Spleen (tissue), 11 donors: ENCODE measurements around the gene SULT1A2. TPM values are rescaled to one million over a fixed set of nuclear protein-coding genes. Genes with fewer than 3 reads are reported as not detected.

ENCODE experiments used
- DNase-seq: peaks from one replicate; pipeline ENCODE4 v3.0.0-alpha.2; 2020
- H3K27ac ChIP-seq, 8 donors: fragments of 200-600 bp; sonication (generic) in 7 of 8; 1 replicate in 4 of 8; 2 replicates in 4 of 8; pipeline versions ENCODE4 v1.5.0 to v1.8.0; 2016 to 2021; ENCODE audit warnings: inconsistent platforms in 4 of 8, mild to moderate bottlenecking in 4 of 8, moderate library complexity in 1 of 8
- H3K27me3 ChIP-seq, 7 donors: fragments of 200-600 bp; sonication (generic) in 6 of 7; replicated peaks in 1 of 7; 1 replicate in 4 of 7; 2 replicates in 3 of 7; pipeline versions ENCODE4 v1.5.0 to v1.8.0; 2016 to 2021; ENCODE audit warnings: inconsistent platforms in 3 of 7, mild to moderate bottlenecking in 1 of 7
- H3K36me3 ChIP-seq, 6 donors: fragments of 200-600 bp; sonication (generic) in 5 of 6; 1 replicate in 4 of 6; 2 replicates in 2 of 6; pipeline versions ENCODE4 v1.5.0 to v1.8.0; 2016 to 2021; ENCODE audit warnings: inconsistent platforms in 2 of 6
- H3K4me1 ChIP-seq, 6 donors: fragments of 200-600 bp; sonication (generic) in 5 of 6; 1 replicate in 3 of 6; 2 replicates in 3 of 6; pipeline versions ENCODE4 v1.5.0 to v1.8.0; 2016 to 2021; ENCODE audit warnings: inconsistent platforms in 3 of 6
- H3K4me3 ChIP-seq, 8 donors: fragments of 200-600 bp; sonication (generic) in 7 of 8; 1 replicate in 4 of 8; 2 replicates in 4 of 8; pipeline versions ENCODE4 v1.5.0 to v1.8.0; 2016 to 2021; ENCODE audit warnings: inconsistent platforms in 4 of 8, mild to moderate bottlenecking in 4 of 8, moderate library complexity in 2 of 8
- H3K9me3 ChIP-seq, 8 donors: fragments of 200-600 bp; sonication (generic) in 7 of 8; 1 replicate in 4 of 8; 2 replicates in 4 of 8; pipeline versions ENCODE4 v1.5.0 to v1.8.0; 2016 to 2021; ENCODE audit warnings: inconsistent platforms in 4 of 8
- POLR2A ChIP-seq, 3 donors: fragments of 450-650 bp; IDR thresholded peaks; one replicate each; pipeline ENCODE4 v1.5.1; 2017; ENCODE audit warnings: antibody characterized with exemption in 3 of 3, mild to moderate bottlenecking in 1 of 3
- POLR2AphosphoS5 ChIP-seq, 3 donors: sonication (generic); formaldehyde crosslinking; IDR thresholded peaks; one replicate each; pipeline ENCODE4 v1.5.1; 2017; ENCODE audit warnings: antibody characterized with exemption in 3 of 3
- WGBS, 5 donors: extraction: QIAGEN DNeasy Blood & Tissue Kit in 3 of 5; methylation state at CpG; one replicate each; pipeline versions ENCODE4 v1.1.5 to v1.1.7; 2013 to 2018; 5-methylcytosine and 5-hydroxymethylcytosine counted together
- intact Hi-C: fragments of 100-400 bp; cut with DNase I; formaldehyde crosslinking; loops from one replicate; pipeline ENCODE4 v1.15.0; 2023; ENCODE audit warnings: low total_unique reads
- polyA plus RNA-seq, 3 donors: library from polyadenylated mRNA; stranded (reverse); fragments of 200-250 nt; gene quantifications; one replicate each; pipeline ENCODE4 v1.2.1, GENCODE V29; 2013
- total RNA-seq, 7 donors: library from RNA; depleted of rRNA in 3 of 7; stranded (reverse); fragments of >200 nt in 3 of 7; fragmentation: NEBNext Ultra II Directional in 4 of 7; extraction: Animal tissue kit (Norgen Biotek cat#: 25700) in 4 of 7; gene quantifications; one replicate each; pipeline versions ENCODE4 v1.1.0 to v1.2.1, GENCODE V29; 2016 to 2021
- TF ChIP-seq, protein P1 (sequence below), 11 experiments: fragments of 200-600 bp in 7 of 11; fragments of 450-650 bp in 4 of 11; sonication (generic) in 4 of 11; IDR thresholded peaks in 8 of 11; conservative IDR thresholded peaks in 3 of 11; 1 replicate in 7 of 11; 2 replicates in 4 of 11; pipeline versions ENCODE4 v1.4.0 to v1.8.0; 2016 to 2021; ENCODE audit warnings: antibody characterized with exemption in 11 of 11, inconsistent platforms in 4 of 11, mild to moderate bottlenecking in 1 of 11
- donor health status: healthy with polysubstance abuse.
- donor health status: DM: no; HTN: no; CAD: no; lungs with moderate emphysema.
- donor health status: DM: no; HTN: no; CAD: no.
- donor health status: Bipolar disorder and iron deficiency.
- donor health status: healthy.
- donor health status: DM: no; HTN: no; CAD: no.
- donor health status: DM: yes; HTN: yes; CAD: no.

Gene SULT1A2
- total and polyA plus RNA-seq, 10 donors: 1.3 to 9.4 (median 4.0) TPM

DNA sequence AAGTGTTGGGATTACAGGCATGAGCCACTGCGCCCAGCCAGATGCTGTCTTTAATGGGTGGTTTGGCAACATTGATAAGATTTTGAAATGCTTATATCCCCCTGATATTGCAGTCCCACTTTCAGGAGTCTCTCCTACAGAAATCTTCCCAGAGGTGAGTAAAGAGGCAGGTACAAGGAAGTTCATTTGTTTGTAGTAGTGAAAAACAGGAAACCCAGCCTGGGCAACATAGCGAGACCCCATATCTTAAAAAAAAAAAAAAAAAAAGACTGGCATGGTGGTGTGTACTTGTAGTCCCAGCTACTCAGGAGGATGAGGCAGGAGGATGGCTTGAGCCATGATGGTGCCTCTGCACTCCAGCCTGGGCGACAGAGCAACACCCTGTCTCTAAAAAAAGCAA lies 51.9 kb downstream of the SULT1A2 start:
- no peak for DNase-seq
- H3K4me3 ChIP-seq: no peak overlapping the region
- no peaks in the 10 kb centered on the region for H3K36me3 ChIP-seq
- H3K4me1 ChIP-seq: peaks cover 0 to 22% (median 5%) of the 10 kb centered on the region in 6 donors
- 77 to 91% (median 83%) methylated on average over 3 of the region's 3 CpGs for WGBS, 5 donors
- H3K9me3 ChIP-seq: no peaks in the 10 kb centered on the region
- intact Hi-C loops: no loop called here
- peaks cover 0 to 62% (median 0%) of the 10 kb centered on the region in 7 donors for H3K27me3 ChIP-seq
- TF ChIP-seq POLR2A (IDR thresholded peaks at IDR 0.05): no peak
- TF ChIP-seq, protein P1, sequence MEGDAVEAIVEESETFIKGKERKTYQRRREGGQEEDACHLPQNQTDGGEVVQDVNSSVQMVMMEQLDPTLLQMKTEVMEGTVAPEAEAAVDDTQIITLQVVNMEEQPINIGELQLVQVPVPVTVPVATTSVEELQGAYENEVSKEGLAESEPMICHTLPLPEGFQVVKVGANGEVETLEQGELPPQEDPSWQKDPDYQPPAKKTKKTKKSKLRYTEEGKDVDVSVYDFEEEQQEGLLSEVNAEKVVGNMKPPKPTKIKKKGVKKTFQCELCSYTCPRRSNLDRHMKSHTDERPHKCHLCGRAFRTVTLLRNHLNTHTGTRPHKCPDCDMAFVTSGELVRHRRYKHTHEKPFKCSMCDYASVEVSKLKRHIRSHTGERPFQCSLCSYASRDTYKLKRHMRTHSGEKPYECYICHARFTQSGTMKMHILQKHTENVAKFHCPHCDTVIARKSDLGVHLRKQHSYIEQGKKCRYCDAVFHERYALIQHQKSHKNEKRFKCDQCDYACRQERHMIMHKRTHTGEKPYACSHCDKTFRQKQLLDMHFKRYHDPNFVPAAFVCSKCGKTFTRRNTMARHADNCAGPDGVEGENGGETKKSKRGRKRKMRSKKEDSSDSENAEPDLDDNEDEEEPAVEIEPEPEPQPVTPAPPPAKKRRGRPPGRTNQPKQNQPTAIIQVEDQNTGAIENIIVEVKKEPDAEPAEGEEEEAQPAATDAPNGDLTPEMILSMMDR (IDR thresholded peaks at IDR 0.05 in 8 of 11, conservative IDR thresholded peaks at IDR 0.05 in 3 of 11): no peak
- TF ChIP-seq POLR2AphosphoS5 (IDR thresholded peaks at IDR 0.05): no peak
- no peak overlapping the region for H3K27ac ChIP-seq

DNA sequence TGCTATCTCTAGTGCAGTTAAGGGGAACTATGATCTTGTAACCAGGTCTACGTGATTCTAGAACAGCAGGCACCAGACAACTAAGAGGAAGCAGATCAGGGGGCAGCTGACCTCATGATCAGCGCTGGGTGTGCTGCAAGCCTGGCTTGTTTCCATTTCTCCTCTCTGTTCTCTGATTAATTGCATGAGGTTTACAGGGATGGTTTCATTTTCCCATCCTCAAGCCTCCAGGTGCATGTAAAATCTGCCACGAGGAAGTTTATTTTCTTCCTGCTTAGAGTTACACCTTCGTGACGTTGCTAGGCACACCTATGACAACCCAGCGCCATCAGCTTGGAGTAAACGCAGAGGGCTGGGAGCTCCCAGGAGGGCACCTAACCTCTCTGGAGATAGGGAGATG lies 53.8 kb downstream of the SULT1A2 start:
- intact Hi-C loops: no loop called here
- Histone ChIP-seq H3K27ac (peak overlapping the region in 6 of 8 donors; percentile 40 to 69 (median 61)), H3K4me3 (peak overlapping the region in 1 of 8 donors; percentile 36), H3K36me3 (no peaks in the 10 kb centered on the region), H3K9me3 (no peaks in the 10 kb centered on the region), H3K27me3 (peaks cover 0 to 45% (median 0%) of the 10 kb centered on the region in 7 donors), H3K4me1 (peaks cover 0 to 13% (median 5%) of the 10 kb centered on the region in 6 donors)
- peak; percentile 78 for DNase-seq
- 41 to 52% (median 48%) methylated on average over 7 of the region's 7 CpGs for WGBS, 5 donors
- TF ChIP-seq POLR2A (IDR thresholded peaks at IDR 0.05) (no peak), POLR2AphosphoS5 (IDR thresholded peaks at IDR 0.05) (peak in 1 of 3 donors; percentile 20)

DNA sequence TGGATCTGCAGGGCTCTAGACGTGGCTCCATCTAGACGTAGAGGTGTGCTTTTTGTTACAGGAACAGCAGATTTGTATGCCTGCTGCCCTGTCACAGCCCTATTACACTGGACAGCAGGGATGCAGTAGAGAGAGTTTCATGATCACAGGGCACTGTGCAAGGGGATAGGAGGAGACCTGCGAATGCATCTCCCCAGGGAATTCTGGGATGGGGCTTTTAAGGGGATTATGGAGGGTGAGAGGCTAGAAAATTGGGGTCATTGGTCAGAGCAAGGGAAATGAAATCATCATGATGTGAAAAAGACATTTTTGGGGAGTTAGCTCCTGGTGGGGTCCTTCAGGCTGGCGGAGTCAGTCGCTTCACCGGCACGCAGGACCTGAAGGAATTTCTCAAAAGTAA lies 54.2 kb downstream of the SULT1A2 start:
- WGBS, 5 donors: 48 to 72% (median 61%) methylated on average over 7 of the region's 7 CpGs
- Histone ChIP-seq H3K4me3 (peak overlapping the region in 1 of 8 donors; percentile 36), H3K4me1 (peaks cover 0 to 13% (median 5%) of the 10 kb centered on the region in 6 donors), H3K27ac (peak overlapping the region in 6 of 8 donors; percentile 40 to 69 (median 59)), H3K36me3 (no peaks in the 10 kb centered on the region), H3K9me3 (no peaks in the 10 kb centered on the region), H3K27me3 (peaks cover 0 to 46% (median 0%) of the 10 kb centered on the region in 7 donors)
- TF ChIP-seq POLR2AphosphoS5 (IDR thresholded peaks at IDR 0.05): no peak
- no peak for TF ChIP-seq POLR2A (IDR thresholded peaks at IDR 0.05)
- TF ChIP-seq, protein P1 (IDR thresholded peaks at IDR 0.05 in 8 of 11, conservative IDR thresholded peaks at IDR 0.05 in 3 of 11): no peak
- intact Hi-C loops: no loop called here
- DNase-seq: no peak

Other genes starting within 250 kb of the SULT1A2 start
- 10 to 100 TPM in 2 of 7 donors, 1 to 10 TPM in 3, under 1 TPM in 1, not detected in 1; 0.36 to 12.5 (median 6.0) TPM for gene NPIPB6, start 233.5 kb downstream of the SULT1A2 start, total RNA-seq
- gene NPIPB6, start 233.5 kb downstream of the SULT1A2 start, polyA plus RNA-seq: 1 to 10 TPM in 1 of 3 donors, under 1 TPM in 2; 0.58 to 1.0 (median 0.59) TPM
- 100 to 1,000 TPM in 3 of 7 donors, 10 to 100 TPM in 4; 36.2 to 189 (median 63.3) TPM for gene EIF3CL, start 193.2 kb downstream of the SULT1A2 start, total RNA-seq
- gene EIF3CL, start 193.2 kb downstream of the SULT1A2 start, polyA plus RNA-seq: 10 to 100 TPM; 26.9 to 43.5 (median 37.5) TPM
- under 1 TPM in 2 of 7 donors, not detected in 5; 0.36 to 0.73 TPM for gene NPIPB7, start 124.7 kb downstream of the SULT1A2 start, total RNA-seq
- under 1 TPM; 0.13 to 0.20 (median 0.18) TPM for gene NPIPB7, start 124.7 kb downstream of the SULT1A2 start, polyA plus RNA-seq
- gene CLN3, start 105.0 kb downstream of the SULT1A2 start, total RNA-seq: 10 to 100 TPM; 32.5 to 44.1 (median 38.3) TPM
- 10 to 100 TPM; 21.1 to 30.7 (median 29.9) TPM for gene CLN3, start 105.0 kb downstream of the SULT1A2 start, polyA plus RNA-seq
- 10 to 100 TPM; 21.4 to 58.4 (median 25.7) TPM for gene APOBR, start 102.4 kb downstream of the SULT1A2 start, total RNA-seq
- 10 to 100 TPM in 2 of 3 donors, 1 to 10 TPM in 1; 3.3 to 15.7 (median 12.7) TPM for gene APOBR, start 102.4 kb downstream of the SULT1A2 start, polyA plus RNA-seq
- 1 to 10 TPM in 5 of 7 donors, under 1 TPM in 1, not detected in 1; 0.79 to 3.9 (median 1.7) TPM for gene IL27, start 90.2 kb downstream of the SULT1A2 start, total RNA-seq
- 1 to 10 TPM in 1 of 3 donors, under 1 TPM in 2; 0.15 to 1.6 (median 0.61) TPM for gene IL27, start 90.2 kb downstream of the SULT1A2 start, polyA plus RNA-seq
- 10 to 100 TPM in 5 of 7 donors, 1 to 10 TPM in 2; 2.7 to 29.8 (median 16.1) TPM for gene NUPR1, start 58.1 kb downstream of the SULT1A2 start, total RNA-seq
- 10 to 100 TPM; 16.4 to 53.7 (median 28.4) TPM for gene NUPR1, start 58.1 kb downstream of the SULT1A2 start, polyA plus RNA-seq
- 10 to 100 TPM; 22.9 to 35.1 (median 26.7) TPM for gene SGF29, start 43.1 kb downstream of the SULT1A2 start, total RNA-seq
- gene SGF29, start 43.1 kb downstream of the SULT1A2 start, polyA plus RNA-seq: 10 to 100 TPM; 27.2 to 31.7 (median 27.8) TPM
- gene SULT1A1, start 13.0 kb upstream of the SULT1A2 start, total RNA-seq: 100 to 1,000 TPM in 4 of 7 donors, 10 to 100 TPM in 3; 35.2 to 184 (median 124) TPM
- gene SULT1A1, start 13.0 kb upstream of the SULT1A2 start, polyA plus RNA-seq: 10 to 100 TPM; 42.5 to 56.6 (median 49.0) TPM
- 1 to 10 TPM in 3 of 7 donors, under 1 TPM in 3, not detected in 1; 0.32 to 2.4 (median 0.82) TPM for gene NPIPB8, start 41.0 kb upstream of the SULT1A2 start, total RNA-seq
- gene NPIPB8, start 41.0 kb upstream of the SULT1A2 start, polyA plus RNA-seq: not detected
- gene EIF3C, start 114.4 kb upstream of the SULT1A2 start, total RNA-seq: 100 to 1,000 TPM in 6 of 7 donors, 10 to 100 TPM in 1; 92.2 to 413 (median 326) TPM
- 100 to 1,000 TPM; 436 to 494 (median 480) TPM for gene EIF3C, start 114.4 kb upstream of the SULT1A2 start, polyA plus RNA-seq
- gene NPIPB9, start 154.7 kb upstream of the SULT1A2 start, total RNA-seq: 10 to 100 TPM in 3 of 7 donors, 1 to 10 TPM in 4; 3.4 to 17.0 (median 8.9) TPM
- gene NPIPB9, start 154.7 kb upstream of the SULT1A2 start, polyA plus RNA-seq: under 1 TPM; 0.59 to 0.90 (median 0.78) TPM
- gene ATXN2L, start 225.9 kb upstream of the SULT1A2 start, total RNA-seq: 100 to 1,000 TPM; 113 to 179 (median 161) TPM
- 10 to 100 TPM; 43.8 to 85.8 (median 61.9) TPM for gene ATXN2L, start 225.9 kb upstream of the SULT1A2 start, polyA plus RNA-seq
- gene TUFM, start 249.3 kb upstream of the SULT1A2 start, total RNA-seq: 100 to 1,000 TPM in 5 of 7 donors, 10 to 100 TPM in 2; 76.3 to 136 (median 103) TPM
- gene TUFM, start 249.3 kb upstream of the SULT1A2 start, polyA plus RNA-seq: 100 to 1,000 TPM; 182 to 194 (median 190) TPM